GM23338 (cell line): ENCODE measurements around the gene PFKP. TPM values are rescaled to one million over a fixed set of nuclear protein-coding genes. Genes with fewer than 3 reads are reported as not detected.

ENCODE experiments used
- ATAC-seq: fragments of 200-7000 bp; cut with Tn5 transposase; 3 replicates; pipeline ENCODE4 v1.9.1; 2020
- DNase-seq: peaks from one replicate; pipeline ENCODE4 v3.0.0-alpha.2; 2015; ENCODE audit warnings: low spot score
- H2AFZ ChIP-seq: fragments of 200-600 bp; sonication (generic); 2 replicates; pipeline ENCODE4 v1.8.0; 2016; ENCODE audit warnings: antibody characterized with exemption, mild to moderate bottlenecking, moderate library complexity
- H3F3A ChIP-seq: fragments of 200-600 bp; sonication (generic); replicated peaks from 2 replicates; pipeline ENCODE4 v1.8.0; 2017; ENCODE audit warnings: antibody characterized with exemption, mixed run types, low read depth
- H3K27ac ChIP-seq: fragments of 200-600 bp; sonication (generic); 2 replicates; pipeline ENCODE4 v1.6.1; 2016; ENCODE audit warnings: low read depth
- H3K27me3 ChIP-seq: fragments of 200-600 bp; sonication (generic); 2 replicates; pipeline ENCODE4 v1.8.0; 2016; ENCODE audit warnings: mild to moderate bottlenecking, mixed run types, moderate library complexity; ENCODE audit not compliant: insufficient read depth
- H3K36me3 ChIP-seq: fragments of 200-600 bp; sonication (generic); 2 replicates; pipeline ENCODE4 v1.8.0; 2016; ENCODE audit warnings: mild to moderate bottlenecking; ENCODE audit not compliant: insufficient read depth
- H3K4me1 ChIP-seq: fragments of 200-600 bp; sonication (generic); 2 replicates; pipeline ENCODE4 v1.8.0; 2016; ENCODE audit warnings: mild to moderate bottlenecking, moderate library complexity; ENCODE audit not compliant: insufficient read depth
- H3K4me2 ChIP-seq: fragments of 200-600 bp; sonication (generic); 2 replicates; pipeline ENCODE4 v1.7.1; 2017; ENCODE audit warnings: mixed run types
- H3K4me3 ChIP-seq: fragments of 200-600 bp; sonication (generic); 2 replicates; pipeline ENCODE4 v1.6.1; 2016; ENCODE audit warnings: mixed run types
- H3K79me2 ChIP-seq: fragments of 200-600 bp; sonication (generic); replicated peaks from 2 replicates; pipeline ENCODE4 v1.8.0; 2017; ENCODE audit warnings: mild to moderate bottlenecking; ENCODE audit not compliant: insufficient read depth
- H3K9me2 ChIP-seq: fragments of 200-600 bp; sonication (generic); 2 replicates; pipeline ENCODE4 v1.8.0; 2017; ENCODE audit not compliant: insufficient read depth
- H4K20me1 ChIP-seq: fragments of 200-600 bp; sonication (generic); replicated peaks from 2 replicates; pipeline ENCODE4 v1.8.0; 2017; ENCODE audit warnings: mild to moderate bottlenecking; ENCODE audit not compliant: insufficient read depth
- H3K27ac Mint-ChIP-seq: 2 replicates; pipeline ENCODE4 v1.8.0; 2020; ENCODE audit warnings: inconsistent platforms, mild to moderate bottlenecking, moderate library complexity, mixed read lengths
- H3K27me3 Mint-ChIP-seq: 3 replicates; pipeline ENCODE4 v1.8.0; 2022; ENCODE audit warnings: low read depth, mild to moderate bottlenecking, moderate library complexity, mixed read lengths, inconsistent platforms; ENCODE audit not compliant: insufficient read depth, poor library complexity
- H3K36me3 Mint-ChIP-seq: 3 replicates; pipeline ENCODE4 v1.8.0; 2021; ENCODE audit warnings: low read depth, mild to moderate bottlenecking, inconsistent platforms, moderate library complexity, mixed read lengths
- H3K4me1 Mint-ChIP-seq: 3 replicates; pipeline ENCODE4 v1.8.0; 2020; ENCODE audit warnings: mild to moderate bottlenecking, inconsistent platforms, mixed read lengths
- H3K4me3 Mint-ChIP-seq: 3 replicates; pipeline ENCODE4 v1.8.0; 2021; ENCODE audit warnings: moderate library complexity, mild to moderate bottlenecking, inconsistent platforms, mixed read lengths
- H3K9me3 Mint-ChIP-seq: 3 replicates; pipeline ENCODE4 v1.8.0; 2020; ENCODE audit warnings: moderate library complexity, mild to moderate bottlenecking, inconsistent platforms, mixed read lengths
- ETS1 ChIP-seq: IDR thresholded peaks from 2 replicates; pipeline ENCODE4 v1.6.1; 2016; ENCODE audit warnings: antibody characterized with exemption
- EZH2 ChIP-seq: fragments of 200-600 bp; sonication (generic); IDR thresholded peaks from one replicate; pipeline ENCODE4 v1.8.0; 2017; ENCODE audit warnings: antibody characterized with exemption, mild to moderate bottlenecking, low read depth; ENCODE audit not compliant: unreplicated experiment
- JUNB ChIP-seq: IDR thresholded peaks from one replicate; pipeline ENCODE4 v1.6.1; 2016; ENCODE audit warnings: antibody characterized with exemption; ENCODE audit not compliant: unreplicated experiment
- NANOG ChIP-seq: IDR thresholded peaks from 2 replicates; pipeline ENCODE4 v1.6.1; 2016; ENCODE audit warnings: antibody characterized with exemption, borderline replicate concordance
- POLR2AphosphoS5 ChIP-seq: IDR thresholded peaks from 2 replicates; pipeline ENCODE4 v1.6.1; 2016; ENCODE audit warnings: antibody characterized with exemption, low read depth
- REST ChIP-seq: IDR thresholded peaks from one replicate; pipeline ENCODE4 v1.6.1; 2018; ENCODE audit warnings: antibody characterized with exemption; ENCODE audit not compliant: unreplicated experiment
- STAT1 ChIP-seq: IDR thresholded peaks from one replicate; pipeline ENCODE4 v1.6.1; 2016; ENCODE audit warnings: antibody characterized with exemption; ENCODE audit not compliant: unreplicated experiment
- ZNF114 ChIP-seq: fragments of 250-450 bp; sonication (Bioruptor Pico); IDR thresholded peaks from 2 replicates; pipeline ENCODE4 v1.5.0; 2020; ENCODE audit warnings: mild to moderate bottlenecking, moderate library complexity
- ZNF331 ChIP-seq: fragments of 250-450 bp; sonication (Bioruptor Pico); IDR thresholded peaks from 2 replicates; pipeline ENCODE4 v1.5.0; 2020; ENCODE audit warnings: low read depth, mild to moderate bottlenecking, moderate library complexity
- ZNF462 ChIP-seq: fragments of 250-450 bp; sonication (Bioruptor Pico); IDR thresholded peaks from 2 replicates; pipeline ENCODE4 v1.5.0; 2020; ENCODE audit warnings: mild to moderate bottlenecking, moderate library complexity
- polyA plus RNA-seq: library from polyadenylated mRNA; unstranded; fragments of >200 nt; fragmentation: Nextera tagmentation; extraction: Ambion mirVana; gene quantifications from 2 replicates; pipeline ENCODE4 v1.2.1, GENCODE V29; 2016
- total RNA-seq: library from RNA; depleted of rRNA; stranded (reverse); fragments of >200 nt; shearing (Covaris generic); gene quantifications from 2 replicates; pipeline ENCODE4 v1.2.3, GENCODE V29; 2014

Gene PFKP
- total and polyA plus RNA-seq, 2 experiments from 2014 or later, result 56.3 to 120 TPM

DNA sequence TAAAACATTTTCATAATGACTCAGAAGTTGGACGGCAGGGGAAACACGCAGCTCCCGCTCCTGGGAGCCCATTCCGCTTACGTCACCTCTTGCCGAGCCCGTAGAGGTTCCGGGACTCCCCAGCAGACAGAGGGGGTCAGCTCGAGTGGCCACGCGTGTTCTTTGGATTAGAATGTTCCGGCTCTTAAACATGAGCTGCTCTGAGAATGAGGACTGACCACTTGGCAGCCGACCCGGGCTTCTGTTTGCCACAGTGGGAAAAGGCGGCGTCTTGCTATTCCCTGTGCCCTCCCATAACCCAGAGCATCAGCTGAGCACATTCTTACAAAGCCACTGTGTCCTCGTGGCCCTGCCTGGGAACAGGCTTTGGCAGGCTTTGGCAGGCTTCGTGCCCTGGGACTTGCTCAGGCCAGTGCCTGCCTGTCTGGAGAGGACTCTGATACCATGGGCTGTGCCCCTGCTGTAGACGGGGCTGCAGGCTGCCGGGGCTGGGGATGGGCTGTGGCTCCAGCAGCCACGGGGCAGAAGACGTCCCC lies 40.1 kb downstream of the PFKP start:
- H3K4me3 Mint-ChIP-seq, result no peak overlapping the region
- Histone ChIP-seq H3K9me2 (0 out of 2 replicates have a peak, but pooled peaks cover 4% of the 10 kb centered on the region), H3K27ac (no peak overlapping the region), H3K4me1 (no peaks in the 10 kb centered on the region), H3K4me2 (no peak overlapping the region), H4K20me1 (peaks cover 18% of the 10 kb centered on the region), H3K36me3 (peaks cover 14% of the 10 kb centered on the region), H3K4me3 (no peak overlapping the region), H2AFZ (no peak overlapping the region), H3K79me2 (no peaks in the 10 kb centered on the region; the same call in 1 of the 2 replicates), H3K27me3 (no peaks in the 10 kb centered on the region), H3F3A (peaks cover 6% of the 10 kb centered on the region; the same call in 1 of the 2 replicates)
- peaks cover 4% of the 10 kb centered on the region for H3K4me1 Mint-ChIP-seq
- no peak for ATAC-seq
- TF ChIP-seq ZNF331 (CRISPR knock-in tag), result no peak
- no peak for TF ChIP-seq ZNF114 (CRISPR knock-in tag)
- no peak for TF ChIP-seq JUNB
- TF ChIP-seq EZH2, result no peak
- no peak for TF ChIP-seq STAT1
- TF ChIP-seq NANOG, result no peak
- TF ChIP-seq POLR2AphosphoS5, result no peak
- TF ChIP-seq ETS1, result no peak
- no peak for TF ChIP-seq ZNF462
- no peak for TF ChIP-seq REST
- H3K27me3 Mint-ChIP-seq, result peaks cover 4% of the 10 kb centered on the region
- no peak overlapping the region for H3K27ac Mint-ChIP-seq
- DNase-seq, result no peak
- no peaks in the 10 kb centered on the region for H3K9me3 Mint-ChIP-seq
- H3K36me3 Mint-ChIP-seq, result peaks cover 86% of the 10 kb centered on the region
